ENCODE results near the gene STXBP4.

STXBP4 gene

GRCh38 chr17:55177855-55178217 is 209.3 kb downstream of the STXBP4 start:
- TF ChIP-seq REST (IDR thresholded peaks at IDR 0.05; ENCODE audit: insufficient read depth in 1 of 2, low read depth in 2 of 2, low read length in 2 of 2) (no peak), FOXP2 (optimal IDR thresholded peaks at IDR 0.05; ENCODE audit: borderline replicate concordance, extremely low read depth, extremely low read length, insufficient read depth) (no peak), TAF1 (IDR thresholded peaks at IDR 0.05; ENCODE audit: borderline replicate concordance, insufficient read depth, low read length) (no peak), POLR2AphosphoS5 (IDR thresholded peaks at IDR 0.05; ENCODE audit: low read depth, low read length) (no peak), SIN3A (IDR thresholded peaks at IDR 0.05; ENCODE audit: borderline replicate concordance, insufficient read depth, low read length) (no peak)

DNA sequence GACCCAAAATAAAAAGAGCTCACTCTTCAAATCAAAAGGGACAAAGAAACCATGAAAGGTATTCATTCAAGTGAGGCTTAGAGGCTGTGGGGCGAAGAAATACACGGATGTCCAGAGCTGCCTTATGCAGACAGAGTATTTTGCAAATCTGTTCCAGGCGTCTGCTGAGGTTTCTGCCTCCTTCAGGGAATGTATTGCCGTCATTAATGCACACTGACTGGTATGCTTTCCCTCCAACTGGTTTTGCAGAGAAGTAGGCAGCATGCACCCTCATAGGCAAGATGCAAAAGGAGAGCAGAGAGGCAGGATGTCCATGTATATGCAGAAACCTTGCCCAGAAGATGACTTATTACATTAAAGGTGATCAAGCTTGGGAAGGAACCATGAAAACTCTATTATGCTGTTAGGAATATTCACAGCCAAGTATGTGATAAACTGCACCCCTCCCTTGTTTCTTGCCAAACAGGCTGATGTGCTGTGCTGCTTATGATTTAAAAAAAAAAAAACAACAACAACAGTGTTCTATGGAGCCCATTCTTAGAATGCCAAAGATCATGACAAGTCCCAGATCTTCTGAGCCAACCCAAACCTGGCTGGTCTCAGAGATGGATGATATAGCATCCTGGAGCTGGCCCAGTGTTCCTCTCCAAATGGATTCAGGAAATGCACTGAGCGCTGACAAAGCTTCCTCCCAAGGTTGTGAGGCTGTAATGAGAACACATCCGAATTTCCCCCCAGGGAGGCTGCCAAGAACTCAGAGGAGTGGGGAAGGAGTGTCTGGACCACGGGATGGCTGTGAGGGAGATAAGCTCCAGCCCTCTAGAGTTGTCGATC is 218.6 kb downstream of the STXBP4 start:
- TF ChIP-seq POLR2AphosphoS5 (IDR thresholded peaks at IDR 0.05; ENCODE audit: low read depth, low read length) (no peak), SIN3A (IDR thresholded peaks at IDR 0.05; ENCODE audit: borderline replicate concordance, insufficient read depth, low read length) (no peak), FOXP2 (optimal IDR thresholded peaks at IDR 0.05; ENCODE audit: borderline replicate concordance, extremely low read depth, extremely low read length, insufficient read depth) (no peak), TAF1 (IDR thresholded peaks at IDR 0.05; ENCODE audit: borderline replicate concordance, insufficient read depth, low read length) (no peak), REST (IDR thresholded peaks at IDR 0.05; ENCODE audit: insufficient read depth in 1 of 2, low read depth in 2 of 2, low read length in 2 of 2) (no peak)

DNA sequence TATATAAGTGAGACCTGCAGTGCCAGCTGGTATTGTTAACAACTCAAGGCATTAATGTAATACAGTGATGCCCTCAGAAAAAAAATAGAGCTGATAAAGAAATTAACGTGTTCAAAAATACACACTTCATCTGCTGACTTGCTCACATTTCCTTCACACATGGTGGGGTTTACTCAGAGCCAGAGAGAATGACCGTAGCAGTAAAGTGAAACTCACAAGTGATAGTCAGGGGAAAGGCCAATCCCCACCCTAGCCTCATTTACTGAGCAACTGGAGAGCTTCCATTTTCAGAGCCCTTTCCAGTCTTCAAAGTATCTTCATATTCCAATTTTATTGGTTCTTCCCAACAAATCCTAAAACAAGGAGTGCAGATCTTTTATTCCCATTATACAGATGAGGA is 222.2 kb downstream of the STXBP4 start:
- no peak for TF ChIP-seq REST (IDR thresholded peaks at IDR 0.05; ENCODE audit: insufficient read depth in 1 of 2, low read depth in 2 of 2, low read length in 2 of 2)
- no peak for TF ChIP-seq SIN3A (IDR thresholded peaks at IDR 0.05; ENCODE audit: borderline replicate concordance, insufficient read depth, low read length)
- no peak for TF ChIP-seq TAF1 (IDR thresholded peaks at IDR 0.05; ENCODE audit: borderline replicate concordance, insufficient read depth, low read length)

DNA sequence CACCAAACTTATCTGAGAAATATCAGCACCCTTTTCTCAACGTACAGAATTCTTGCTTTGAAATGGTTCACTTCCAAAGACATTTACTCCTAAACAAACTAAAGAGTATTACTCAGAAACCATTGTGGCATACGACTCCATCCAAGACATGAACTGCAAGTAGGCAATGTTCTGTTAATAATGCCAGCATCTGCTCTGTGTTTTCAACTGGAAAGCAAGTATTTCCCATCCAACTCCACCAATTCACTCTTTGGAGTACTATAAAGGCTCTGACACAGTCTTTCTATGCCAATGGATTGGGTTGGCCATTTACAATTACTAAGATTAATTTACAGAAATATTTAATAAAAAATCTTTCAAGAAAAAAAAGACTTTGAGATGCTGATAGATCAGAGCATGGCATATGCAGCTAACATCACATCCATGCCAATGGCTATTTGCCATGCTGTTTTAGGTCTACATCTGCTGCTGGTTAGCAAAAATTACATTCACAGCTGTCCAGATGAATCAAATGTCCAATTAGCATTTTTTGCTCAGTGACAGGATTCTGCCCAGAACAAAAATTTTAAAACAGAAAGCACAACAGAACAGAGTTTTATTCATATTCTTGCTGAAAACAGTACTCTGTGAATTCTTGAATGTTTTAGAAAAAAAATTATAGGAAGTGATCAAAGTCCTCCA is 230.3 kb downstream of the STXBP4 start:
- no peak for TF ChIP-seq SIN3A (IDR thresholded peaks at IDR 0.05; ENCODE audit: borderline replicate concordance, insufficient read depth, low read length)
- no peak for TF ChIP-seq POLR2AphosphoS5 (IDR thresholded peaks at IDR 0.05; ENCODE audit: low read depth, low read length)
- TF ChIP-seq REST (IDR thresholded peaks at IDR 0.05; ENCODE audit: insufficient read depth in 1 of 2, low read depth in 2 of 2, low read length in 2 of 2), result no peak
- no peak for TF ChIP-seq TAF1 (IDR thresholded peaks at IDR 0.05; ENCODE audit: borderline replicate concordance, insufficient read depth, low read length)
- TF ChIP-seq FOXP2 (optimal IDR thresholded peaks at IDR 0.05; ENCODE audit: borderline replicate concordance, extremely low read depth, extremely low read length, insufficient read depth), result no peak
